Activated CD8-positive, alpha-beta memory T cell treated with anti-CD3 and anti-CD28 coated beads, Interleukin-2, amount 50 U/mL, for 48 hours (primary cell): ENCODE data around the gene GRK4.
"Not testable (repeated sequence)": the region's sequence is repeated elsewhere in the genome, so short reads cannot be mapped to it uniquely, and the experiment has no call there.

Experiments used
- DNase-seq: peaks from one replicate; pipeline ENCODE4 v3.0.0-alpha.2; 2020

GRK4 gene

GRCh38 chr4:2963175-2963965, at the start of gene GRK4, which contains the start of gene NOP14:
TSS of gene GRK4 (plus strand) at chr4:2963571. CDS start at chr4:2964071, 500 bp downstream.
TSS of gene NOP14 (minus strand) at chr4:2963406. CDS start at chr4:2963319, 87 bp downstream.
- peak; percentile 97 for DNase-seq

- DNase-seq = peak; percentile 60
Observed at GRCh38 chr4:2914256-2915126, 48.9 kb upstream of the GRK4 start.

GRCh38 chr4:2915789-2916188, 47.6 kb upstream of the GRK4 start:
- DNase-seq = peak; percentile 42

GRCh38 chr4:2916696-2917095, 46.7 kb upstream of the GRK4 start:
- not testable (repeated sequence) for DNase-seq

- DNase-seq = not testable (repeated sequence)
Observed at GRCh38 chr4:2918300-2918699, 45.1 kb upstream of the GRK4 start.

GRCh38 chr4:2918714-2919113, 44.7 kb upstream of the GRK4 start:
- DNase-seq = not testable (repeated sequence)

GRCh38 chr4:2922453-2923101, 40.8 kb upstream of the GRK4 start:
- DNase-seq = peak; percentile 52

- DNase-seq = peak; percentile 46
Observed at GRCh38 chr4:2923141-2923551, 40.2 kb upstream of the GRK4 start.

GRCh38 chr4:2923668-2924173, 39.6 kb upstream of the GRK4 start:
- DNase-seq = peak; percentile 44

GRCh38 chr4:2924286-2924685, 39.1 kb upstream of the GRK4 start:
- peak; percentile 39 for DNase-seq

GRCh38 chr4:2924765-2925301, 38.5 kb upstream of the GRK4 start:
- DNase-seq = peak; percentile 48

GRCh38 chr4:2925496-2925895, 37.9 kb upstream of the GRK4 start:
- no peak for DNase-seq

- peak; percentile 46 for DNase-seq
Observed at GRCh38 chr4:2925931-2926860, 37.2 kb upstream of the GRK4 start.

- DNase-seq = peak; percentile 47
Observed at GRCh38 chr4:2927016-2927695, 36.2 kb upstream of the GRK4 start.

- DNase-seq = peak; percentile 39
Observed at GRCh38 chr4:2927696-2928075, 35.7 kb upstream of the GRK4 start.

- peak; percentile 51 for DNase-seq
Observed at GRCh38 chr4:2928242-2929176, 34.9 kb upstream of the GRK4 start.

GRCh38 chr4:2929469-2929868, 33.9 kb upstream of the GRK4 start:
- DNase-seq = peak; percentile 49

GRCh38 chr4:2930135-2930757, 33.1 kb upstream of the GRK4 start:
- peak; percentile 52 for DNase-seq
